ENCODE measurements around the gene OMA1. TPM values are rescaled to one million over a fixed set of nuclear protein-coding genes. Genes with fewer than 3 reads are reported as not detected.

OMA1 gene
- total and polyA plus RNA-seq, 4 experiments from 2014 or later = 32.7 to 86.2 (median 55.0) TPM

DNA sequence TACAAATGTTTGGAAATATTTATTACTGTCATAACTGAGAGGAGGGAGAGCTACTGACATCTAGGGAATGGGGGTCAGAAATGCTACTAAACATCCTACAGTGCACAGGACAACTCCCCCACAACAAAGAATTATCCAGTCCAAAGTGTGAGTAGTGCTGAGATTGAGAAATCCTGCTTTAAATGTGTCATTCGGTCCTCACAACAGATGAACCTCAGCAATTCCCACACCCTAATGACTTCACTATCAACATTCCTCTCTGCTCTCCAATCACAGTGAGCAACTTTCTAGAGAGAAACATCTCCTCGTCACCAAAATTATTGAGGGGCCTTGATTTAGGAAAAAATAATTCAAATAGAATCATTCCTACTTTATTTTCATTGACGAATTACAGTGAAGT lies 18.0 kb downstream of the OMA1 start:
- no peaks in the 10 kb centered on the region for H3K27me3 Mint-ChIP-seq

GRCh38 chr1:58524353-58524945 lies 22.1 kb downstream of the OMA1 start:
- peaks cover 0 to 5% (median 0%) of the 10 kb centered on the region in 4 donors for H3K4me1 Mint-ChIP-seq
- Histone ChIP-seq H3K4me3 (ENCODE audit: low read length in 2 of 2) (no peak overlapping the region), H3K27me3 (ENCODE audit: insufficient read depth, low read length) (no peaks in the 10 kb centered on the region), H3K27ac (ENCODE audit: low read depth, low read length) (no peak overlapping the region), H3K9me3 (ENCODE audit: control insufficient read depth in 1 of 2, low read length in 2 of 2) (no peaks in the 10 kb centered on the region), H3K36me3 (ENCODE audit: insufficient read depth, low read length) (peaks cover 11% of the 10 kb centered on the region), H3K4me1 (ENCODE audit: insufficient read depth, low read length) (no peaks in the 10 kb centered on the region)
- intact Hi-C loops (cut with micrococcal nuclease) = no loop called here
- H3K27me3 Mint-ChIP-seq = no peaks in the 10 kb centered on the region
- H3K9me3 Mint-ChIP-seq = no peaks in the 10 kb centered on the region
- DNase-seq = no peak
- H3K4me3 Mint-ChIP-seq = no peak overlapping the region
- ChIA-PET POLR2A (ENCODE audit: partially characterized antibody) (interaction anchor here (0.9 kb wide), 1 partner anchor 22 kb away, joined by 3 read pairs; no protein-coding TSS in a partner anchor), CTCF (ENCODE audit: partially characterized antibody) (interaction anchor here (1.1 to 2.9 kb wide), 4 partner anchors 8 to 128 kb away, joined by 3 to 15 read pairs (median 3); no protein-coding TSS in a partner anchor)
- H3K27ac Mint-ChIP-seq = no peak overlapping the region
- H3K36me3 Mint-ChIP-seq = peaks cover 37 to 48% of the 10 kb centered on the region in 2 donors

More for the DNA sequence above, 18.0 kb downstream of the OMA1 start:
- CTCF ChIA-PET (ENCODE audit: partially characterized antibody) = interaction anchor here (1.0 to 2.5 kb wide), 3 partner anchors 8 to 12 kb away, joined by 3 to 17 read pairs (median 3); no protein-coding TSS in a partner anchor
- Histone ChIP-seq H3K4me1 (ENCODE audit: insufficient read depth, low read length) (no peaks in the 10 kb centered on the region), H3K4me3 (ENCODE audit: low read length in 2 of 2) (no peak overlapping the region), H3K9me3 (ENCODE audit: control insufficient read depth in 1 of 2, low read length in 2 of 2) (no peaks in the 10 kb centered on the region), H3K27ac (ENCODE audit: low read depth, low read length) (no peak overlapping the region), H3K36me3 (ENCODE audit: insufficient read depth, low read length) (peaks cover 6% of the 10 kb centered on the region), H3K27me3 (ENCODE audit: insufficient read depth, low read length) (no peaks in the 10 kb centered on the region)
- H3K4me3 Mint-ChIP-seq = no peak overlapping the region
- peak overlapping the region in 1 of 7 donors; percentile 21 for H3K27ac Mint-ChIP-seq
- DNase-seq = no peak
- peaks cover 21 to 39% of the 10 kb centered on the region in 2 donors for H3K36me3 Mint-ChIP-seq
- POLR2A ChIA-PET (ENCODE audit: partially characterized antibody) = no interaction called here
- no peaks in the 10 kb centered on the region for H3K4me1 Mint-ChIP-seq
- intact Hi-C loops (cut with micrococcal nuclease) = no loop called here
- no peaks in the 10 kb centered on the region for H3K9me3 Mint-ChIP-seq

- peak; percentile 33 to 60 (median 55) for DNase-seq
- CTCF ChIA-PET (ENCODE audit: partially characterized antibody) = interaction anchor here (0.8 to 8.2 kb wide), 15 partner anchors 9 to 1244 kb away, joined by 3 to 121 read pairs (median 10); partner anchors contain the start of gene OMA1
- H3K9me3 ChIP-seq (ENCODE audit: control insufficient read depth in 1 of 2, low read length in 2 of 2) = no peaks in the 10 kb centered on the region
- H3K27me3 ChIP-seq (ENCODE audit: insufficient read depth, low read length) = no peaks in the 10 kb centered on the region
- H3K36me3 ChIP-seq (ENCODE audit: insufficient read depth, low read length) = peaks cover 5% of the 10 kb centered on the region
- peak overlapping the region; percentile 54 to 92 (median 77) for H3K27ac Mint-ChIP-seq
- H3K4me1 Mint-ChIP-seq = peaks cover 5 to 13% (median 7%) of the 10 kb centered on the region in 4 donors
- H3K4me3 Mint-ChIP-seq = no peak overlapping the region
- H3K4me1 ChIP-seq (ENCODE audit: insufficient read depth, low read length) = peaks cover 4% of the 10 kb centered on the region
- no peaks in the 10 kb centered on the region for H3K27me3 Mint-ChIP-seq
- intact Hi-C loops (cut with micrococcal nuclease) = loop anchor here (1.0 to 10.0 kb wide), 3 partner anchors 30 to 1239 kb away; partner anchors contain the start of gene OMA1
- peaks cover 53 to 62% of the 10 kb centered on the region in 2 donors for H3K36me3 Mint-ChIP-seq
- H3K4me3 ChIP-seq (ENCODE audit: low read length in 2 of 2) = no peak overlapping the region
- POLR2A ChIA-PET (ENCODE audit: partially characterized antibody) = interaction anchor here (0.5 to 3.2 kb wide), 3 partner anchors 20 to 137 kb away, joined by 3 to 24 read pairs (median 3); partner anchors contain the start of gene OMA1
- H3K9me3 Mint-ChIP-seq = peaks cover 0 to 2% (median 0%) of the 10 kb centered on the region in 8 donors
- no peak overlapping the region for H3K27ac ChIP-seq (ENCODE audit: low read depth, low read length)
These were observed 30.6 kb downstream of the OMA1 start for GRCh38 chr1:58515794-58516401.

GRCh38 chr1:58513956-58514355 lies 32.6 kb downstream of the OMA1 start:
- no peak overlapping the region for H3K27ac Mint-ChIP-seq
- no peak overlapping the region for H3K27ac ChIP-seq (ENCODE audit: low read depth, low read length)
- H3K27me3 Mint-ChIP-seq = no peaks in the 10 kb centered on the region
- intact Hi-C loops (cut with micrococcal nuclease) = loop anchor here (10.0 kb wide), 1 partner anchor 1241 kb away; no protein-coding TSS in a partner anchor
- H3K36me3 Mint-ChIP-seq = peaks cover 63 to 71% of the 10 kb centered on the region in 2 donors
- ChIA-PET POLR2A (ENCODE audit: partially characterized antibody) (no interaction called here), CTCF (ENCODE audit: partially characterized antibody) (interaction anchor here (7.2 to 8.2 kb wide), 2 partner anchors 33 to 140 kb away, joined by 88 to 121 read pairs; partner anchors contain the start of gene OMA1)
- peaks cover under 1% of the 10 kb centered on the region for H3K36me3 ChIP-seq (ENCODE audit: insufficient read depth, low read length)
- H3K9me3 ChIP-seq (ENCODE audit: control insufficient read depth in 1 of 2, low read length in 2 of 2) = no peaks in the 10 kb centered on the region
- H3K27me3 ChIP-seq (ENCODE audit: insufficient read depth, low read length) = no peaks in the 10 kb centered on the region
- peaks cover 5 to 10% (median 8%) of the 10 kb centered on the region in 4 donors for H3K4me1 Mint-ChIP-seq
- peaks cover 4% of the 10 kb centered on the region for H3K4me1 ChIP-seq (ENCODE audit: insufficient read depth, low read length)
- no peak overlapping the region for H3K4me3 Mint-ChIP-seq
- no peak for DNase-seq
- H3K4me3 ChIP-seq (ENCODE audit: low read length in 2 of 2) = no peak overlapping the region
- peaks cover 0 to 2% (median 0%) of the 10 kb centered on the region in 8 donors for H3K9me3 Mint-ChIP-seq

- Mint-ChIP-seq H3K27me3 (no peaks in the 10 kb centered on the region), H3K36me3 (peaks cover 69 to 75% of the 10 kb centered on the region in 2 donors), H3K4me3 (no peak overlapping the region), H3K27ac (peak overlapping the region in 2 of 7 donors; percentile 44 to 57), H3K4me1 (peaks cover 4 to 7% (median 7%) of the 10 kb centered on the region in 4 donors), H3K9me3 (peaks cover 0 to 2% (median 0%) of the 10 kb centered on the region in 8 donors)
- DNase-seq = no peak
- no peaks in the 10 kb centered on the region for H3K9me3 ChIP-seq (ENCODE audit: control insufficient read depth in 1 of 2, low read length in 2 of 2)
- no peak overlapping the region for H3K4me3 ChIP-seq (ENCODE audit: low read length in 2 of 2)
- H3K4me1 ChIP-seq (ENCODE audit: insufficient read depth, low read length) = no peaks in the 10 kb centered on the region
- H3K27me3 ChIP-seq (ENCODE audit: insufficient read depth, low read length) = no peaks in the 10 kb centered on the region
- ChIA-PET POLR2A (ENCODE audit: partially characterized antibody) (no interaction called here), CTCF (ENCODE audit: partially characterized antibody) (no interaction called here)
- H3K36me3 ChIP-seq (ENCODE audit: insufficient read depth, low read length) = peaks cover 7% of the 10 kb centered on the region
- no peak overlapping the region for H3K27ac ChIP-seq (ENCODE audit: low read depth, low read length)
- intact Hi-C loops (cut with micrococcal nuclease) = no loop called here
These were observed 37.9 kb downstream of the OMA1 start for GRCh38 chr1:58508629-58509028.

- intact Hi-C loops (cut with micrococcal nuclease) = no loop called here
- H3K36me3 ChIP-seq (ENCODE audit: insufficient read depth, low read length) = peaks cover 7% of the 10 kb centered on the region
- H3K27me3 ChIP-seq (ENCODE audit: insufficient read depth, low read length) = no peaks in the 10 kb centered on the region
- POLR2A ChIA-PET (ENCODE audit: partially characterized antibody) = no interaction called here
- Mint-ChIP-seq H3K9me3 (no peaks in the 10 kb centered on the region), H3K4me1 (peaks cover 8 to 13% (median 10%) of the 10 kb centered on the region in 4 donors), H3K27ac (no peak overlapping the region), H3K36me3 (peaks cover 62 to 70% of the 10 kb centered on the region in 2 donors), H3K4me3 (no peak overlapping the region), H3K27me3 (no peaks in the 10 kb centered on the region)
- no peak overlapping the region for H3K27ac ChIP-seq (ENCODE audit: low read depth, low read length)
- DNase-seq = no peak
- no peaks in the 10 kb centered on the region for H3K4me1 ChIP-seq (ENCODE audit: insufficient read depth, low read length)
- CTCF ChIA-PET (ENCODE audit: partially characterized antibody) = interaction anchor here (1.7 kb wide), 1 partner anchor 11 kb away, joined by 9 read pairs; no protein-coding TSS in a partner anchor
- no peak overlapping the region for H3K4me3 ChIP-seq (ENCODE audit: low read length in 2 of 2)
- H3K9me3 ChIP-seq (ENCODE audit: control insufficient read depth in 1 of 2, low read length in 2 of 2) = no peaks in the 10 kb centered on the region
These were observed 41.2 kb downstream of the OMA1 start for GRCh38 chr1:58505286-58505685.

- H3K27ac Mint-ChIP-seq = peak overlapping the region in 1 of 7 donors; percentile 6
These were observed 44.0 kb downstream of the OMA1 start for GRCh38 chr1:58502519-58502918.

More at GRCh38 chr1:58502519-58502918, 44.0 kb downstream of the OMA1 start:
- H3K9me3 ChIP-seq (ENCODE audit: control insufficient read depth in 1 of 2, low read length in 2 of 2) = no peaks in the 10 kb centered on the region
- H3K4me3 Mint-ChIP-seq = no peak overlapping the region
- H3K9me3 Mint-ChIP-seq = no peaks in the 10 kb centered on the region
- no peak overlapping the region for H3K4me3 ChIP-seq (ENCODE audit: low read length in 2 of 2)
- intact Hi-C loops (cut with micrococcal nuclease) = no loop called here
- DNase-seq = no peak
- H3K36me3 ChIP-seq (ENCODE audit: insufficient read depth, low read length) = peaks cover under 1% of the 10 kb centered on the region
- no peaks in the 10 kb centered on the region for H3K4me1 ChIP-seq (ENCODE audit: insufficient read depth, low read length)
- POLR2A ChIA-PET (ENCODE audit: partially characterized antibody) = no interaction called here
- CTCF ChIA-PET (ENCODE audit: partially characterized antibody) = interaction anchor here (0.7 kb wide), 1 partner anchor 150 kb away, joined by 3 read pairs; no protein-coding TSS in a partner anchor
- H3K27me3 Mint-ChIP-seq = no peaks in the 10 kb centered on the region
- H3K4me1 Mint-ChIP-seq = peaks cover 7 to 16% (median 10%) of the 10 kb centered on the region in 4 donors
- H3K36me3 Mint-ChIP-seq = peaks cover 53 to 58% of the 10 kb centered on the region in 2 donors
- H3K27ac ChIP-seq (ENCODE audit: low read depth, low read length) = no peak overlapping the region
- no peaks in the 10 kb centered on the region for H3K27me3 ChIP-seq (ENCODE audit: insufficient read depth, low read length)

Measured in CD4-positive, alpha-beta memory T cell (primary cell).